ENCODE measurements around the gene LAMTOR4.
A peak's percentile ranks its signal among the peaks of the same experiment; 100 is the strongest.

LAMTOR4 gene

DNA sequence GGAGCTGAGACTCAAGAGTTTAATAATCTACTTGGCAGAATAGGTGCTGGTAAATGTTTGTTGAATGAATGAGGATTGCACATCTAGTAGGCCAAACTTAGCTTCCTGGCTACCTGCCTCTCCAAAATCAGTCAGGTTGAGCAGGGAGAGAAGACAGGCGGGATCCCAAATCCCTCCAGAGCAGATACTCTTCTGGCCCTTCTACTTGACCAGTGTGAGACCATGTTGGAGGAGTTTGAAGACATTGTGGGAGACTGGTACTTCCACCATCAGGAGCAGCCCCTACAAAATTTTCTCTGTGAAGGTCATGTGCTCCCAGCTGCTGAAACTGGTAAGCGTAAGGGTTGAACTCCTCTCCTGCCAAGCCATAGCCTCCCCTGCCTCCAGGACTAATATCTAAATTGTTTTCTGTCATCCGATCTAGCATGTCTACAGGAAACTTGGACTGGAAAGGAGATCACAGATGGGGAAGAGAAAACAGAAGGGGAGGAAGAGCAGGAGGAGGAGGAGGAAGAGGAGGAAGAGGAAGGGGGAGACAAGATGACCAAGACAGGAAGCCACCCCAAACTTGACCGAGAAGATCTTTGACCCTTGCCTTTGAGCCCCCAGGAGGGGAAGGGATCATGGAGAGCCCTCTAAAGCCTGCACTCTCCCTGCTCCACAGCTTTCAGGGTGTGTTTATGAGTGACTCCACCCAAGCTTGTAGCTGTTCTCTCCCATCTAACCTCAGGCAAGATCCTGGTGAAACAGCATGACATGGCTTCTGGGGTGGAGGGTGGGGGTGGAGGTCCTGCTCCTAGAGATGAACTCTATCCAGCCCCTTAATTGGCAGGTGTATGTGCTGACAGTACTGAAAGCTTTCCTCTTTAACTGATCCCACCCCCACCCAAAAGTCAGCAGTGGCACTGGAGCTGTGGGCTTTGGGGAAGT lies 24.2 kb upstream of the LAMTOR4 start:
- Histone ChIP-seq H3K9me3 (no peaks in the 10 kb centered on the region), H3K4me3 (no peak overlapping the region), H3K36me3 (peaks cover 0 to 27% (median 4%) of the 10 kb centered on the region in 3 donors), H3K27me3 (no peaks in the 10 kb centered on the region), H3K4me1 (peaks cover 0 to 37% (median 18%) of the 10 kb centered on the region in 4 donors), H3K27ac (no peak overlapping the region)
- TF ChIP-seq, protein P1, sequence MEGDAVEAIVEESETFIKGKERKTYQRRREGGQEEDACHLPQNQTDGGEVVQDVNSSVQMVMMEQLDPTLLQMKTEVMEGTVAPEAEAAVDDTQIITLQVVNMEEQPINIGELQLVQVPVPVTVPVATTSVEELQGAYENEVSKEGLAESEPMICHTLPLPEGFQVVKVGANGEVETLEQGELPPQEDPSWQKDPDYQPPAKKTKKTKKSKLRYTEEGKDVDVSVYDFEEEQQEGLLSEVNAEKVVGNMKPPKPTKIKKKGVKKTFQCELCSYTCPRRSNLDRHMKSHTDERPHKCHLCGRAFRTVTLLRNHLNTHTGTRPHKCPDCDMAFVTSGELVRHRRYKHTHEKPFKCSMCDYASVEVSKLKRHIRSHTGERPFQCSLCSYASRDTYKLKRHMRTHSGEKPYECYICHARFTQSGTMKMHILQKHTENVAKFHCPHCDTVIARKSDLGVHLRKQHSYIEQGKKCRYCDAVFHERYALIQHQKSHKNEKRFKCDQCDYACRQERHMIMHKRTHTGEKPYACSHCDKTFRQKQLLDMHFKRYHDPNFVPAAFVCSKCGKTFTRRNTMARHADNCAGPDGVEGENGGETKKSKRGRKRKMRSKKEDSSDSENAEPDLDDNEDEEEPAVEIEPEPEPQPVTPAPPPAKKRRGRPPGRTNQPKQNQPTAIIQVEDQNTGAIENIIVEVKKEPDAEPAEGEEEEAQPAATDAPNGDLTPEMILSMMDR (IDR thresholded peaks at IDR 0.05), result no peak
- intact Hi-C loops (cut with DNase I; ENCODE audit: low total_unique reads), result no loop called here
- DNase-seq, result no peak

DNA sequence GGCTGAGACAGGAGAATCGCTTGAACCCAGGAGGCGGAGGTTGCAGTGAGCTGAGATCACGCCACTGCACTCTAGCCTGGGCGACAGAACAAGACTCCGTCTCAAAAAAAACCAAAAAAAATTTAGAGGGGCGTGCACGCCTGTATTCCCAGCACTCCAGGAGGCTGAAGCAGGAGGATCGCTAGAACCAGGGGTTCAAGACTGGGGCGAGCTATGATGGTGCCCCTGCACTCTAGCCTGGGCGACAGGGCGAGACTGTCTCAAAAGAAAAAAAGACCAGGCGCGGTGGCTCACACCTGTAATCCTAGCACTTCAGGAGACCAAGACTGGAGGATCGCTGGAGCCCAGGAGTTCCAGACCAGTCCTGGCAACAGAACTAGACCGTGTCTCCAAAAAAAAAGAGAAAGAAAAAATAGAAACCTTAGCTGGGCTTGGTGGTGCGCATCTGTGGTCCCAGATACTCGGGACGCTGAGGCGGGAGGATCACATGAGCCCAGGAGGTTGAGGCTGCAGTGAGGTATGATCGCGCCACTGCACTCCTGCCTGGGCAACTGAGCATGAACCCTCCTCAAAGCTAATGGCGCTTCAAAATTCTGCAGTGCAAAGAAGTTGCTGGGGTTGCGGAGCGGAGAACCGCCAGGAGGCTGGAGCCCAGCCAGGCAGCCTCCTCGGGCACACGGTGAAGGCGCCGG lies 22.3 kb upstream of the LAMTOR4 start:
- H3K36me3 ChIP-seq, result peaks cover 0 to 27% (median 4%) of the 10 kb centered on the region in 3 donors
- peak overlapping the region; percentile 82 to 87 for H3K27ac ChIP-seq
- TF ChIP-seq, protein P1 (IDR thresholded peaks at IDR 0.05), result peak in 1 of 2 experiments; percentile 16
- H3K27me3 ChIP-seq, result no peaks in the 10 kb centered on the region
- H3K4me1 ChIP-seq, result peaks cover 0 to 35% (median 14%) of the 10 kb centered on the region in 4 donors
- H3K9me3 ChIP-seq, result no peaks in the 10 kb centered on the region
- no peak for DNase-seq
- H3K4me3 ChIP-seq, result peak overlapping the region; percentile 68 to 88
- intact Hi-C loops (cut with DNase I; ENCODE audit: low total_unique reads), result loop anchor here (2.0 kb wide), 1 partner anchor 26 kb away; the partner anchor contains the start of genes AP4M1 and MCM7

DNA sequence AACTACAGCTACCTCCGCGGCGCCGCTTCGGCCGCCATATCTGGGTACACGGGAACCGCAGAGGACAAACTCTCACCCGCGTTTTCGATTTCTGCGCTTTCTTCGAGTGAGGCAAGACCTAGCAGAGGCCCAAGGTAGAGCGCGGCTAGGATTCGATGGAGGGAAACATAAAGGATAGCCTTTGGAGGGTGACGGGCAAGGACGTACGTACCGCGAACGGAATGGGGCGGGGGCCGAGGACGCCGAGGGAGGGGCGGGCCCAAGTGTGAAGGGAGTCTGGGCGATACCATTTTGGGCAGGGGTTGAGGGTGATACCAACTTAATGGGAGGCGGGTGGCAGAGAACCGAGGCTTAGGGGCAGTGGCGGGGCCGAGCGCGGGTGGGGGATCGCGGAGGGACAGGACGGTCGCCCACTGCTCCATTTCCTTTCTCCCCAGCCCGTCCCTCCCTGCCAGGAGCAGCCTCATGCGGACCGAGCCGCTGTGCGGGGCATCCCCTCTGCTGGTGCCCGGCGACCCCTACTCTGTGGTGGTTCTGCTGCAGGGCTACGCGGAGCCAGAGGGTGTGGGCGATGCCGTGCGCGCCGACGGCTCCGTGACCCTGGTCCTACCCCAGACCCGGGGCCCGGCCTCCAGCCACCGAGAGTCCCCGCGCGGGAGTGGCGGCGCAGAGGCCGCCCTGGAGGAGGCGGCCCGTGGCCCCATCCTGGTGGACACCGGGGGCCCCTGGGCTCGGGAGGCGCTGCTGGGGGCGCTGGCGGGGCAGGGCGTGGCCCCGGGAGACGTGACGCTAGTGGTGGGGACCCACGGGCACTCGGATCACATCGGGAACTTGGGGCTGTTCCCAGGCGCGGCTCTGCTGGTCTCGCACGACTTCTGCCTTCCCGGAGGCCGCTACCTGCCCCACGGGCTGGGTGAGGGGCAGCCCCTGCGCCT lies 21.5 kb upstream of the LAMTOR4 start, which contains the start of gene MBLAC1:
Gene MBLAC1 (plus strand): TSS at position 37 of the 935 bp plus-strand sequence. CDS start 429 bp downstream, at position 466.
- peak within 1 kb of the TSS; percentile 82 to 87 for H3K27ac ChIP-seq
- H3K4me3 ChIP-seq, result peak within 1 kb of the TSS; percentile 68 to 88
- no peaks in the 10 kb centered on the region for H3K9me3 ChIP-seq
- peak; percentile 86 to 93 for DNase-seq
- peaks cover 0 to 25% (median 4%) of the 10 kb centered on the region in 3 donors for H3K36me3 ChIP-seq
- peaks cover 0 to 34% (median 15%) of the 10 kb centered on the region in 4 donors for H3K4me1 ChIP-seq
- TF ChIP-seq, protein P1 (IDR thresholded peaks at IDR 0.05), result peak in 1 of 2 experiments; percentile 2
- intact Hi-C loops (cut with DNase I; ENCODE audit: low total_unique reads), result loop anchor here (2.0 kb wide), 1 partner anchor 26 kb away; the partner anchor contains the start of genes AP4M1 and MCM7
- H3K27me3 ChIP-seq, result no peaks in the 10 kb centered on the region

DNA sequence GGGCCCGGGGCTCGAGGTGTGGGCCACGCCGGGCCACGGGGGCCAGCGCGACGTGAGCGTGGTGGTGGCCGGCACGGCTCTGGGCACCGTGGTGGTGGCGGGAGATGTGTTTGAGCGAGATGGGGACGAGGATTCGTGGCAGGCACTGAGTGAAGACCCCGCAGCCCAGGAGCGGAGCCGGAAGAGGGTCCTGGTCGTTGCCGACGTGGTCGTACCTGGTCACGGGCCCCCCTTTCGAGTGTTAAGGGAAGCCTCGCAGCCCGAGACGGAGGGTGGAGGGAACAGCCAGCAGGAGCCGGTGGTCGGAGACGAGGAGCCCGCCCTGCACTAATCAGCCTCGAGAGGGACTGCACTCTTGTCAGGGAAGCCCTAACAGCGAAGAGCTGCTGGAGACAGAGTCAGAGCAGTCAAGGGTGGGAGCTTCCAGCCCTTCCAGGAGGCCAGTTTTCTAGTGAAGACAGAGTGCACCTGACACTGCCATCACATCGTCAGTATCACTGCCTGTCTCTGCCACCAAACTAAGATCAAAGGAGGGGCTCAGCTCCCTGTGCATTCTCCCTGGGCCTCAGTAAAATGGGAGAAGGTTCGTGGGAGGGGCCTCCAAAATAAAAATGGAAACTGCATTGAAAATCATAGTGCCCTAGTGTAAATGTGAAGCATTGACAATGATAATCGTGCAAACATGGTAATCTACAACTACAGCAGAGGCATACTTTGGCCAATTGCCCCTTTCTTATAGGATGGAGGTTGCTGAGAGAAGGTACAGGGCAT lies 20.7 kb upstream of the LAMTOR4 start:
- intact Hi-C loops (cut with DNase I; ENCODE audit: low total_unique reads), result loop anchor here (2.0 kb wide), 1 partner anchor 27 kb away; the partner anchor contains the start of genes AP4M1 and MCM7
- H3K27ac ChIP-seq, result peak overlapping the region; percentile 82 to 87
- TF ChIP-seq, protein P1 (IDR thresholded peaks at IDR 0.05), result no peak
- H3K36me3 ChIP-seq, result peaks cover 0 to 16% (median 4%) of the 10 kb centered on the region in 3 donors
- no peaks in the 10 kb centered on the region for H3K27me3 ChIP-seq
- H3K4me1 ChIP-seq, result peaks cover 0 to 31% (median 15%) of the 10 kb centered on the region in 4 donors
- no peaks in the 10 kb centered on the region for H3K9me3 ChIP-seq
- DNase-seq, result no peak
- peak overlapping the region; percentile 68 to 88 for H3K4me3 ChIP-seq
